GM08714 (cell line): ENCODE data around the gene PRKD2.
"Not testable (repeated sequence)": the region's sequence is repeated elsewhere in the genome, so short reads cannot be mapped to it uniquely, and the experiment has no call there.

ENCODE experiments used
- H3K4me3 ChIP-seq: fragments of 200-500 bp; sonication (Bioruptor generic); 2 replicates; pipeline ENCODE4 v1.5.1; 2014; ENCODE audit warnings: mild to moderate bottlenecking, low read length, inconsistent platforms
- ZNF274 ChIP-seq: IDR thresholded peaks from 2 replicates; pipeline ENCODE4 v1.6.1; 2012; ENCODE audit warnings: mild to moderate bottlenecking, low read depth, low read length

The PRKD2 gene

GRCh38 chr19:46715620-46715974 lies 1.3 kb downstream of the PRKD2 start:
- H3K4me3 ChIP-seq, result peak overlapping the region; percentile 97
- TF ChIP-seq ZNF274, result no peak

DNA sequence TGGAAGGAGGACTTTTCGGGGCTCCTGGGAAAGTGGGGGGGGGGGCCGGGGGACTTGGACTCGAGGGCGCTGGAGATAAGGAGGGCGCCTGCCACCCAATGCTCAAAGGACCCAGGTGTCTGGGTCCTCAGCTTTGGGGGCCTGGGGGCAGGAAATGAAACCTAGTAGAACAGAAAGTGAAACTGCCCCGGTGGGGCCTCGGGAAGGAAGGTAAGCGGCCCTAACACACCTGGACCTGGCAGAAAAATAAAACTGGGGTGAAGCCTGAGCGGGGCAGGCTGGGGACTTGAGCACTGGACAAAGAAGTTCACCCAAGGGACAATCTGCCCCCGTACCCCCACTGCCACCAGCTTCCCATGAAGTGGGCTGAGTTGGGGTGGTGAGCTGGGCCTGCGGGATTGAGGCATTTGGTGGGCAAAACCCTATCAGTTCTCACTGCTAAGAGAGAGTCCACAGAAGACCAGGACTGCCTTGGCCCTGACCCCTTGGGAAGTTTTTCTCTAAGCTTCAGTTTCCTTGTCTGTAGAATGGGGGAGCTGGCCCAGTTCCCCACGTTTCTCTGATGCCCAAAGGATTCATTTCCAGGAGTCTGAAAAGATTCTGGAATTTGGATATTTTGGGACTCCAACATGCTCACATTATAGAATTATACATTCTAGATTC lies 2.3 kb downstream of the PRKD2 start:
- TF ChIP-seq ZNF274, result no peak
- H3K4me3 ChIP-seq, result peak overlapping the region; percentile 97

DNA sequence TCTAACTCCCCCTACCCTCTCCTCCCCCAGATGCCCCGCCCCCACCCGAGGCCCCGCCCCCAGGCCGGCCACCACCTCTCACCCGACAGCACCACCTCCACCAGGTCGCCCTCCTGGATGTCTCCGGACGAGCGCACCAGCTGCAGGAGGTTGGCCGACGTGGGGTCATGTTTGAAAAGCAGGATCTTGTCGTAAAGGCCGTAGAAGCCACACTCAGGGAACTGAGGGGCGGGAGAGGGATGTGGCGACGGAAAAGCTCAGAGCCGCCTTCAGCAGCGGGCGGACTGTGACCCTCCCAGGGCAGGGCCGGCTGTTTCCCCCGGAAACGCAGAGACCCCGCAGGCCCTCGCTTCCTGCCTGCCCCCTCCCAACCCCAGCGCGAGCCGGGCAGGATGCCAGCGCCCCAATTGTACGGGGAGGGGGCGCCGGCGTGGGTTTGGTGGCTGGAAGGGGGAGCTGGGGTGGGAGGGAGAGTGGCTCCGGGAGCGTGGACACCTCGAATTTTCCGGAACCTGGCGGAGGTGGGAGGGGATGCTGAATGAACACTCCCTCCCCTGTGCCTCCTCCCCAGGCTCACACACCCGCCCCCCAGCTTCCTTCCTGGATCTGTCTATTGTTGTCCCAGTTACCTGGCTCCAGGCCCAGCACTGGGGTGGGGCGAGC lies 3.0 kb downstream of the PRKD2 start:
- no peak for TF ChIP-seq ZNF274
- peak overlapping the region; percentile 97 for H3K4me3 ChIP-seq

GRCh38 chr19:46712768-46713338 lies 4.1 kb downstream of the PRKD2 start:
- H3K4me3 ChIP-seq, result not testable (repeated sequence)

DNA sequence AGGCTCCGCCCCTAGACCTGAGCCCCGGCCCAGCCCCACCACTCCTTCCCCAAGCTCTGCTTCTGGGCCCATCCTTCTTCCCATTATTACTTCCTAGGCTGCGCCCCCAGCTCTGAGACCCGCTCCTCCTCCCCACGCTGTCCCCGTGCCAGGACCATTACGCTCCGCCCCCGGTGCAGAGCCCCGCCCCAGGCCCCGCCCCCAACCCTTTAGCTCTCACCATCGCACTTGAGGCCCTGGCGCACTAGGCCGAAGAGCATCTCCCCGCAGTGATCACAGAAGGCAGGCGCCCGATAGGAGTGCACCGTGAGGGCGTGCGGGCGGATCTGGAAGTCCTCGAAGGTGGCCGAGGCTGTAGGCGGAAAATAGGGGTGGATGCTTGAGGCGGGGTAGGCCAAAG lies 6.2 kb downstream of the PRKD2 start:
- TF ChIP-seq ZNF274, result no peak
- no peak overlapping the region for H3K4me3 ChIP-seq

GRCh38 chr19:46704379-46705076 lies 12.4 kb downstream of the PRKD2 start:
- H3K4me3 ChIP-seq, result no peak overlapping the region
- TF ChIP-seq ZNF274, result no peak

DNA sequence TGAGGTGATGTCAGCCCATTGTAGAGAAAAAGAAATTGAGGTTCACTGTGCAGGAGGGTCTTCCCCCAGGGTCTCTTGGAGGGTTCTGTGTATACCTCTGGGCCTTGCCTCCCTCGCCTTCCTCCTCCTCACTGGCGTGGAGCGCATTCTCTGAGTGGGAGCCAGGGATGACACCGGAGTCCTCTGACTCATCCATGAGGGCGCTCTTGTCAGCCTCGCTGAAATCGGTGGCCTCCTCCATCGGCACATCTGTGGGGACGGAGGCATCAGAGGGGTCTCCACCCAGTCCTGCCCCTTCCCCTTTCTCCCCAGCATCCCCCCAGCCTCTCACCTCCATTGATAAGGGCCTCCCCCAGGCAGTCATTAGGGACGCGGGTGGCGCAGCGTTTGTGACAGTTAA lies 16.2 kb downstream of the PRKD2 start:
- no peak overlapping the region for H3K4me3 ChIP-seq
- no peak for TF ChIP-seq ZNF274

- TF ChIP-seq ZNF274, result no peak
- H3K4me3 ChIP-seq, result no peak overlapping the region
These were observed 18.3 kb downstream of the PRKD2 start for GRCh38 chr19:46698395-46699321.

DNA sequence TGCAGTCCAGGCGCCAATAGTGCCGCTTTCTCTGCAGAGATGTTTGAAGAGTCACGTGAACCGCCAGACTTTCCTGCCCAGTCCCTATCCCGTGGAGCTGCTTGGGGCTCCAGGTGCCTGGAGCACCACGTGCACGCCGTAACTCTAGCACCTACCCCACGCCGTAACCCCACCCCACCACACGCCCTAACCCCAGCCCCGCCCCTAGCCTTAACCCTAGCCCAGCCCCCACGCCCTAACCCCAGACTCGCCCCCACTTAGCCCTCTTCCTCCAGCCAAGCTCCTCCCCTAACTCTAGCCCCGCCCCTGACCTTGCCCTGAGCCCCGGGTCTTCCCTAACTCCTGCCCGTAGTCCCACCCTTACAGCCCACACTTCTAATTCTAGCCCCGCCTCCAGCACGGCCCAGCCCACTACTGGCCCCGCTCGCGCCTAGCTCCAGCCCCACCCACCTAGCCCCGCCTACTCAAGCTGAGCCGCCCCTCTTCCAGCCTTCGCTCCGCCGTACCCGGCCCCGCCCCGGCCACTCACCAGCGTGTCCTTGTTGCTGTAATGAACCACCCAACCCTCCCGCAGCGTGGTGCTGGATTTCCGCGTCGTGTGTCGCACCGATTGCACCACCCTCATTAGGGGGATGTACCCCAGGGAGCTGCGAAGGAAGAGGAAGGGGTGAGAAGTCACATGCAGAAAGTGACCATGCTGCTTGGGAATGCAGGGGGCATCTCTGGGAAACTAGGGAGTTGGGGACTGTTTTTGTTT lies 19.5 kb downstream of the PRKD2 start:
- no peak for TF ChIP-seq ZNF274
- H3K4me3 ChIP-seq, result no peak overlapping the region

- no peak overlapping the region for H3K4me3 ChIP-seq
These were observed 20.1 kb downstream of the PRKD2 start for GRCh38 chr19:46696866-46697203.

DNA sequence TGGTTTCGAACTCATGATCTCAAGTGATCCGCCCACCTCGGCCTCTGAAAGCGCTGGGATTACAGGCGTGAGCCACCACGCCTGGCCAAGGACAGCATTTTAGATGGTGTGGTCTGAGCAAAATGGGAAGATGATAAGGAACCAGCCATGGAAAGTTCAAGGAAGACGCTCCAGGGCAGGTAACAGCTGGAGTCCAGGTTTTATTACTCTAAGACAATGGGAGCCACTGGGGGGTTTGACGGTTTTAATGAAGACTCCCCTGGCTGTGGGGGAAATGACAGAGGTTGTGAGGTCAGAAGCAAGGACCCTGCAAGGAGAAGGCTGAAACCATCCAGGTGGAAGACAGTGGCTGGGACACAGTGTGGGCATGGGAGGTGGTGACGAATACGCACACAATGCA lies 20.9 kb downstream of the PRKD2 start:
- no peak overlapping the region for H3K4me3 ChIP-seq
- no peak for TF ChIP-seq ZNF274

More at GRCh38 chr19:46696866-46697203, 20.1 kb downstream of the PRKD2 start:
- no peak for TF ChIP-seq ZNF274

- H3K4me3 ChIP-seq, result no peak overlapping the region
- no peak for TF ChIP-seq ZNF274
These were observed 23.2 kb downstream of the PRKD2 start for GRCh38 chr19:46693760-46694159.

- no peak overlapping the region for H3K4me3 ChIP-seq
- TF ChIP-seq ZNF274, result no peak
These were observed 23.8 kb downstream of the PRKD2 start for GRCh38 chr19:46692918-46693722.

GRCh38 chr19:46691948-46692347 lies 25.0 kb downstream of the PRKD2 start:
- H3K4me3 ChIP-seq, result no peak overlapping the region
- no peak for TF ChIP-seq ZNF274
